Activated naive CD4-positive, alpha-beta T cell treated with Interleukin-2 at 50 U/mL for 16 hours (primary cell): ENCODE data around the gene BMP3.
"Not testable (repeated sequence)": the region's sequence is repeated elsewhere in the genome, so short reads cannot be mapped to it uniquely, and the experiment has no call there.

Experiments
- DNase-seq: peaks from one replicate; pipeline ENCODE4 v3.0.0-alpha.2; 2020

Gene BMP3

GRCh38 chr4:81030061-81030980, at the start of gene BMP3:
Gene BMP3 (plus strand): TSS chr4:81030708. CDS start chr4:81031285, 577 bp downstream.
- DNase-seq, result no peak

DNA sequence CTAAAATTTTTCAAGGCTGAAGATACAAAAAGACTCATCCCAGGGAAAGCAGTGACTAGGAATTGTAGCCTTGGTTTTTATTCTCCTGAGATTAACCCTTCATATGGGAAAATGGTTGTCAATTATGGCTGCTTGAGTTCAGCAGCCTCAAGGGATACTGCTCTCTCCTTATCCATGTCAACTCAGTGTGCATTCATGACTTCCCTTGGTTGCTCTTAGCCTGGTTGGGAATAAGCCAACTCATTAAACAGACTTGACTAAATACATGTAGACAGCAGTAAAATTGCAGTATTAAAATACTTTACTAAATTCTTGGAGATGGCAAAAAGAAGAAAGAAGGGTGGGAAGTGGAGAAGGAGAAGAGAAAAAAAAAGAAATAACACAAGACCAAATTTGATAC, 44.5 kb upstream of the BMP3 start:
- no peak for DNase-seq

DNA sequence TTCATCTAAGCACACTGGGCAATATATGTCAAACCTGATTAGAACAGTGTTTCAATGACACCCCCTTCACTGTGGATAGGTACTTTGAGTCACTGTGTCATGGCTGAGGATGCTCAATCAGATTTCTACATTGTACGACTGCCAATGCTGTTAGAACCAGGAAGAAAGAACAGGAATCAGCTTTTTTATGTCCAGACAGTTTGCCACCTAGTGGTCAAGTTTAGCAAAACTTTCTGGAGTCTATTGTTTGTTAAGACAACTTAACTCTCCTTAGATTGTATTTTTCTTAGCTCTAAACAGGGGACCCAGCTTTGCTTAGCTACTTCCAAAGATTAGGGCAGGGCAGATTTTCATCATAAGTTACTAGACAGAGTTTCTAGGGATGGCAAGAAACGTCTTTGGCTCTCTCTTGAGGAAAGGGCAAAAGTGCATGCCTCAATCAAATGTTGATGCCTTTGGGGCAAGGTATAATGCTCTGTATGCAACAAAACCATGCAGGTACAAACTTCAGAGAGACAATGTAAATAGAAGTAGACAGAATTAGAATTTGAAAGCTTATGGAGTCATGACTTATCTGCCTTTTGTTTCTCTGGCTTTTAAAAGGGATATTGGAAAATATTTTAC, 40.5 kb upstream of the BMP3 start:
- DNase-seq, result no peak

GRCh38 chr4:80990851-80991250, 39.7 kb upstream of the BMP3 start:
- no peak for DNase-seq

DNA sequence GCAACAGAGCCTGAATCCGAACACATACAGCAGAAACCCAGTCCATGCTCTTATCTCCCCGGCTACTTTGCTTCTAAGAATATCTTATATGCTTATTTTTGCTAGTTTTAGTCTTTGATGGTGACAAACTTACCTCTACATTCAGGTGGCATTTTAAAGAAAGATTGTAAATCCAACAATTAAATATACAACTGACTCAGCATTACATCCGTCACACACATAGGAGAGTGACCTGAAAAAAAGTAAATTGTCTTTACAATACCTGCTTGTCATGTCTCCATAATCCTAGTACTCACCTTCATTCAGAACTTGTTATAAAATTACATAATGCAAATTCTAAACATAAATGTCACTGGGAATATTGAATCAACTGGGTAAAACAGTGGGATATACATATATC, 30.6 kb upstream of the BMP3 start:
- no peak for DNase-seq

- no peak for DNase-seq
These were observed 26.9 kb upstream of the BMP3 start for GRCh38 chr4:81003597-81004111.

- DNase-seq, result no peak
These were observed 23.1 kb upstream of the BMP3 start for GRCh38 chr4:81007417-81007816.

- DNase-seq, result not testable (repeated sequence)
These were observed 13.9 kb upstream of the BMP3 start for GRCh38 chr4:81016566-81016965.

- DNase-seq, result no peak
These were observed 11.5 kb upstream of the BMP3 start for GRCh38 chr4:81019006-81019405.

- no peak for DNase-seq
These were observed 9.2 kb upstream of the BMP3 start for GRCh38 chr4:81021142-81021944.

- DNase-seq, result no peak
These were observed 8.5 kb upstream of the BMP3 start for GRCh38 chr4:81021981-81022380.

DNA sequence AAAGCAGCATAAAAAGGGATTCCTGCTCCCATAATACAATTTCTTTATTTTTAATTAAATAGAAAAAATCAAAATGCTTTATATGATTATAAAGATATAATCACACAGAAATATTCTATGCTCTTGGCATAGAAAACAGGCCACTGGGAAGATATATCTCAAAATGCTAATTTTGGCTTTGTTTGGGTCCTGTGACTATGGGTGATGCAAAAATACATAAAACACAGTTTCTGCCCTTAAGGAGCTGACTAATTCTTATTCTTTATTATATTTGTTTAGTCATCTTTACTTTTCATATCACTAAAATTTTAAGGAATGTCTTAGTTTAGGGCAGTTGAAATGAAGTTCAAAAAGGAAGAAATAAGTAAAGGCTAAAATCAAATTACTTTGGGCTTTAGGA, 7.0 kb upstream of the BMP3 start:
- no peak for DNase-seq

DNA sequence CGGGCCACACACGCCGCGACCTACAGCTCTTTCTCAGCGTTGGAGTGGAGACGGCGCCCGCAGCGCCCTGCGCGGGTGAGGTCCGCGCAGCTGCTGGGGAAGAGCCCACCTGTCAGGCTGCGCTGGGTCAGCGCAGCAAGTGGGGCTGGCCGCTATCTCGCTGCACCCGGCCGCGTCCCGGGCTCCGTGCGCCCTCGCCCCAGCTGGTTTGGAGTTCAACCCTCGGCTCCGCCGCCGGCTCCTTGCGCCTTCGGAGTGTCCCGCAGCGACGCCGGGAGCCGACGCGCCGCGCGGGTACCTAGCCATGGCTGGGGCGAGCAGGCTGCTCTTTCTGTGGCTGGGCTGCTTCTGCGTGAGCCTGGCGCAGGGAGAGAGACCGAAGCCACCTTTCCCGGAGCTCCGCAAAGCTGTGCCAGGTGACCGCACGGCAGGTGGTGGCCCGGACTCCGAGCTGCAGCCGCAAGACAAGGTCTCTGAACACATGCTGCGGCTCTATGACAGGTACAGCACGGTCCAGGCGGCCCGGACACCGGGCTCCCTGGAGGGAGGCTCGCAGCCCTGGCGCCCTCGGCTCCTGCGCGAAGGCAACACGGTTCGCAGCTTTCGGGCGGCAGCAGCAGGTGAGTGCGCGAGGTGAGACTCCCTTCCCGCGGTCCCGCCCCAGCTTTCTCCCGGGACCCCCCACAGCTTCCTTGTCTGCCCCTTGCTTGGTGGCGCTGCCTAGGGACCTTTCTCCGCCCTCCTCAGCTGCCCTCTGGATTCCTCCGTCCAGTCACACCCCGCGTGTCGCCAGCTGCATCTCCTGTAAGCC, 678 bp downstream of the BMP3 start:
- DNase-seq, result no peak

DNA sequence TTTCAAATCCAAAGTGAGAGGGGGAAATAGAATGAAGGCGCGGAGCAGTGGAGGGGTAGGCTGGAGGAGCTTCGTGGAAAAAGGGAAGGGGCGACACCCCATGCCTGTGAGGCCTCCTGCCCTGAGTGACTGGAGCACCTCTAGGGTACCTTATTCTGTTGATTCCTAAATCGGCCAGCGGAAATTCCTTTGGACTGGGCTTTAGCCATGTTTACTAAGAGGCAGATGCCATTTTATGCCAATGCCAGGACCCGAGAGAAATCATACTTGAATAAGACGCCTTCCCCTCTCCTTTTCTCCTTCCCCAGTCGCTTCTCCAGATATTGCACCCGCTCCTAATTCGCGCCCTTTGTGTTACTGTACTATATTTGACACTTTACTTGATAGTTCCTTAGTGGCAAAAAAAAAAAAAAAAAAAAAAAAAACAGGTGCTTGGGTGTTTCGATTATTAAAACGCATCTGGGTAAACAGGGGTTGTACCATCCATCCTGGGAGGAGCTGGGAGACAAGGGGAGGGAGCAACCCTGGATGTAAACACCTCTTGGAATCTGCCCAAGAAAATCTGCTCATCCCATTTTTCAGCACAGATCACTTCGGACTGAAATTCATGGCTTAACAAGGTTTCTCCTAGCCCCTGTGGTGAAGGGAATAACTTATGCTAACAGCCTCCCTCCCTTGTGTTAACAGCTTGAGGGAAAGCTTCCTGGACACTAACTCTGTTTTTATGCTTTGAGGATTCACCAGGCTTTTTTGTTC, 1.5 kb downstream of the BMP3 start:
- no peak for DNase-seq

DNA sequence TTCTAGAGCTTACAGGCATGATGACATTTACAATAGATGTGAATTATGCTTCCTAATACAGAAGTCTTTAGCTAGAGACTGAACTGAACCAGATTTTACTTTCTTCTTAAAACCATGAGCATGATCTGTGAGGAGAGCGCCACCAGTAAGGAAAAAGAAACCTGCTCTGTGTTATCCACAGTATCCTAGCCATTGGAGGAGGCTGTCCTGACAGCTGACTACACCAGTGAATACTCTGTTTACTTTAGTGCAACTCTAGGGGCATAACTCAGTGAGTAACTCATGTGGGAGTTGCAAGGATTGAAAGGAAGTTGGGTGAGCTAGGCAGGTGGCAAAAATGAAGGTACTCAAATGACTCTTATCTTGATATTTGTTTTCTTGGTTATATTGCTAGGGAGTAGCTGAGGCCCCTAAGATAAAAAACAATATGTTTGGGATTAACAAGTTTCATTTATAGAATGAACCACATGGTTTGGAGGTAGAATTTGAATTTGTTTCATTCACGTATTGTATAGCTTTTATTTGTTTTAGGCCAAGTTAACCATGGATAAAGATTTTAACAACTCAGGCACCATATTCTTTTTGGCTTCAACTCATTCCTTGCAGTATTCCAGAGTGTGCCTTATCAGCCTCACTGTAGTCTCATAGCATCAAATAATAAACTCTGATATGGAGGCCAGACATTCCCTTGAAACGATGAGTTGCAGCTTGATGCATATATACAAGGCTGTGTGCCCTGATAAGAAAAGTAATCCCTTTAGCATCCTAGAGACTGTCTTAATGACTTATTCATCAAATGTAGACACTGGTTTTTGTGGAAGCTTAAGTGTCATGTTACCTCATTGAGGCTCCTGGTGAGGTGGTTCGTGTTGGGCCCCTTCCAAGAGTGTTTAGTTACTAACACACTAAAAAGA, 2.5 kb downstream of the BMP3 start:
- DNase-seq, result no peak

DNA sequence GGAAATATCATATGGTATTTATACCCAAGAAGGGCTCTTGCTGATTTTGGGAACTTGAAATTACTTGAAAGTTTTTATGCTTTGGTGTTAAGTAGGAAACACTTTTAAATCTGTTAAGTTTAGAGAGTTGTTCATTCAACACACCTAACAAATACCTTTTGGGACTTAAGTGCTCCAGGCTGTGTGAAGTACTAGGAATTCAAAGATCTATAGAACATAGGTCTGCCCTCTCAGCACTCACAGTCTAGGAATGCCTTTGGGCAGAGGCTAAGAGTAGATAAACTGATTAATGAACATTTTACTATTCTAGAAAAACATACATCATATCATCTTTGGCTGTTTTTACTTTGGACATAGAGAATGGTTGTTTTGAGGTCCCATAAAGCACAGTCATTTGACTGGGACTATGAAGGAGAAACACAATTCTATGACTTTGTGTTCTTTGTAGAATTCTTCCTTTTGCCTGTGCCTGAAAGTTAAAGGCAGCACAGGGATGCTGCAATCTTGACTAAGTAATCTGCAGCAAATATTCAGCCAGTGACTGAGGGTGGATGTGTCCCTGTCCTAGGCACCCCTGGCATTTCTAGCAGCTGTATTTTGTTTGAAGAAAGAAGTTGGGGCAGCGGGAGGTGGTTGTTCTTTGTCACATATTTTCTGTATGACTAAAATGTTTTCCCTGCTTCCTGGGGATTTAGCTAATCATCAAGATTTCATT, 8.3 kb downstream of the BMP3 start:
- no peak for DNase-seq

- no peak for DNase-seq
These were observed 9.0 kb downstream of the BMP3 start for GRCh38 chr4:81039351-81039972.

DNA sequence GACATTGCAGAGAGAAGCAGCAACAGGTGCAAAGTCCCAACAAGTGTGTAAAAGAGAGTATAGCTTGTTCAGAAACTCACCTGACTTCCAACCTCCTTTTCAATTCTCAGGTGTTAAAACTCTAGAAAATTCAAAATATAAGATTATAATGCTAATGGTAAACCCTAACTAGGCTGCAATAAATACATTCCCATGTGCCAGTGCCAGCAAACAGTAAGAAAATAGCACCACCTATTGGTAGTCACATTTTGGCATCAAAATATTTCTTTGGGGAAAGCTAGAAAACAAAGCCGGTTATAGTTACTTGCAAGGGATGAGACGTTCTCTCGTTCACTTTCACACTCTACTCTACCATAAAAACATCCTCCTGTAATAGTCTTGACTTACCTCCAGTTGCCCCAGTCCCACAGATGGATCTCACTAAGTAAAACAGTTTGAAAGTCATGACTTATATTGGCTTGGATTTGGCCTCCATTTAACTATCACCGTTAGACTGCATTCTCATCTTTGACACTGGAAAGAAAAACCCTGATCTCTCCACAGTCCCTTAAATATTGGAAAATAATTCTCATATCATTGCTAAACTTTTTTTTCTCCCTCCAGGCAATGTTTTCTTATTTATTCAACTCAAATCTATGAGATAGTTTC, 9.6 kb downstream of the BMP3 start:
- no peak for DNase-seq
